Measurements from ENCODE around the gene ZNF234.
"Not testable (repeated sequence)": the region's sequence is repeated elsewhere in the genome, so short reads cannot be mapped to it uniquely, and the experiment has no call there.

Gene ZNF234

DNA sequence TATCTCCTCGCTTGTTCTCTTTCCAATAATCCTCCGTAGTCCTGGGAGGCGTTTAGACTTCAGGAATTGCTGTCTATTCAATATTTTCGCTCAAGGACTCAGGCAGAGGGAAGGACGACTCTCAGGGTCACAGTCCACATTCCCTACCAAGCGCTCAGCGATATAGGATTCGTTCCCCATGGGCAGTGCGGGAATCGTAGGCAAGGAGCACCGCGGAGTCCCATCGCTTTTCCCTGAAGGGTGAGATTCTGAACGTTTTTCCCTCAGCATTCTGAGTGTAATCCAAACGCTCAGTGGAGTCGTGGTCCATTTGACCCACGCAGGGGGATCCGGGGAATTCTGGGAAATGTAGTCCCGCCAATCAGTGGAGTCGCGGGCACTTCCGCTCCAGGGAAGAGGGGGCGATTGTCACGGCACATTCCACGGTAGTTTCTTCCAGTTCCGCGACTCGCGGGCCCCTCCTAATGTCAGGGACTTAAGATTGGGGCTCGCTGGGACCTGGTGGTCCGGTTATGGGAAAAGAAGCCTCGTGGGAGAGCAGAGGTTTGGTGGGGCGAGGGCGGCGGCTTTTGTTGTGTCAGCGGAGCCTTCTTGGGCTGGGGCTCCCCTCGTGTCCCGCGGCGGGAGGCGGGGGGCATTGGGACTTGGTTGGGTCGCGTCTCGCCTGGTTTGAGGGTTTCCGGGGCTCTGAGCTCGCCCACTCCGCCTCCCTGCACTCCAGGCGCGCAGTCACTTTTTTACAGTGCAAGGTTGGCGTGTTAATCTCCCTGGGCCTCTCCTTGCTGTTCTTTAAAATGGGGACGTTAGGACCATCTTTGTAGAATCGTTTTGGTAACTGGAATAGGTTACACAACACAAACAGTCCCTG, at the start of gene ZNF234:
Gene ZNF234 (plus strand): TSS at position 364 of the 868 bp plus-strand sequence. CDS start 3,079 bp downstream, outside the sequence.
- peak; percentile 24 for DNase-seq

DNA sequence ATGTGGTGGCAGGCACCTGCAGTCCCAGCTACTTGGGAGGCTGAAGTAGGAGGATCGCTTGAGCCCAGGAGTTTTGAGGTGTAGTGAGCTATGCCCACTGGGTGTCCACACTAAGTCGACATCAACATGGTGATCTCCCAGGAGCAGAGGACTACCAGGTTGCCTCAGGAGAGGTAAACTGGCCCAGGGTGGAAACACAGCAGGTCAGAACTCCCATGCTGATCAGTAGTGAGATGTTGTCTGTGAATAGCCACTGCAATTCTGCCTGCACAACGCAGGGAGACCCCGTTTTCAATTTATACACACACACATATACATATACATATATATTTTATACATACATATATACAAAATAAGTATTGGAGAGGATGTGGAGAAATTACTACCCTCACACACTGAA, 49.2 kb upstream of the ZNF234 start:
- no peak for DNase-seq

DNA sequence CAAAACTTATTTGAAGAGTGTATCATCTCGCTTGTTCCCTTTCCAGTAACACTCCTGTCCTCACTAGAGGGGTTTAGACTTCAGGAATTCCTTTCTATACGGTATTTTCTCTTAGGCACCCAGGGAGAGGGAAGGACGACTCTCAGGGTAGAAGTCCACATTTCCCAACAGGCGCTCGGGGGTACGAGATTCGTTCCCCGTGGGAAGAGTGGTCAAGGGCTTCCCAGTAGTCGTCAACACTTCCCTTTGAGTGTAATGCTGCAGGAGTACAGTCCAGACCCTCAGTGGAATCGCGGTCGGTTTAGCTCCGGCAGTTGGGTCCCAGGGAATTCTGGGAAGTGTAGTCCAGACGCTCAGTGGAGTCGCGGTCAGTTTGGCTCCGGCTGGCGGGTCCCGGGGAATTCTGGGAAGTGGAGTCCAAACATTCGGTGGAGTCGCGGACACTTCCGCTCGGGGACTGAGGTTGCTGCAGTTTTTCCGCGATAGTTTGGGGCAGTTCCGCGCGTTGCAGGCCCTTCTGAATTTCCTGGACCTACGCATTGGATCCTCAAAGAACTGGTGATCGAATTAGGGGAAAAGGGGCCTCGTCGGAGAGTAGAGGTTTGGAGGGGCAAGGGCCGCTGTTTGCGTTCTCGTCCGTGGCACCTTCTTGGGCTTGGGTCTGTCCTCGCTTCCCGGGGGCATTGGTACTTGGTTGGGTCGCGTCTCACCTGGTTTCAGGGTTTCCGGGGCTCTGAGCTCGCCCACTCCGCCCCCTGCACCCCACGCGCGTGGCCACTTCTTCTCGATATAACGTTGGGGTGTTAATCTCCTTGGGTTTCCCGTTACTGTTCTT, 47.2 kb upstream of the ZNF234 start, which contains the start of gene ZNF224:
Gene ZNF224 (plus strand): TSS at position 431 of the 835 bp plus-strand sequence. CDS start 3,513 bp downstream, outside the sequence.
- DNase-seq: peak; percentile 79

DNA sequence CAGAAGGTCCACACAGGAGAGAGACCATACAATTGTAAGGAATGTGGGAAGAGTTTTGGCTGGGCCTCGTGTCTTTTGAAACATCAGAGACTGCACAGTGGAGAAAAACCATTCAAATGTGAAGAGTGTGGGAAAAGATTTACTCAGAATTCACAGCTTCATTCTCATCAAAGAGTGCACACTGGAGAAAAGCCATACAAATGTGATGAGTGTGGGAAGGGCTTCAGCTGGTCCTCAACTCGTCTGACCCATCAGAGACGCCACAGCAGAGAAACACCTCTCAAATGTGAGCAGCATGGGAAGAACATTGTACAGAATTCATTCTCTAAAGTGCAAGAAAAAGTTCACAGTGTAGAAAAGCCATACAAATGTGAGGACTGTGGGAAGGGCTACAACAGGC, 33.6 kb upstream of the ZNF234 start:
- no peak for DNase-seq

DNA sequence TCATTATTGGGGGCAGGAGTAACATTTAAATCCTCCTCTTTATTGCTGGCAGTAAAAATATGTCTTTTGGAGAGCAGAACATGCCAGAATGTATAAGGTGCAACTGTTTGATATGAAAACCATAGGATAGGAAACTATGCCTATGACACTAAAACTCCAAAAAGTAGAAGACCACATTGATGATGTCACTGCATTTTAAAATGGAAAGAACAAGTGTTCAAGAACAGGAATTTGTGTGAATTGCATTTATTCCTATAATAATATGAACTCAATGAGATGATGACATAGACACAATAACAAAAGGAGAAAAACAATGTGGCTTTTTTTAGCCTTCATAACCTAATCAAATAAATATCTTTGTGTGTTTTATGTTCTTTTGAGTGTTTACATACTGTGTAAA, 31.9 kb upstream of the ZNF234 start:
- DNase-seq: no peak

DNA sequence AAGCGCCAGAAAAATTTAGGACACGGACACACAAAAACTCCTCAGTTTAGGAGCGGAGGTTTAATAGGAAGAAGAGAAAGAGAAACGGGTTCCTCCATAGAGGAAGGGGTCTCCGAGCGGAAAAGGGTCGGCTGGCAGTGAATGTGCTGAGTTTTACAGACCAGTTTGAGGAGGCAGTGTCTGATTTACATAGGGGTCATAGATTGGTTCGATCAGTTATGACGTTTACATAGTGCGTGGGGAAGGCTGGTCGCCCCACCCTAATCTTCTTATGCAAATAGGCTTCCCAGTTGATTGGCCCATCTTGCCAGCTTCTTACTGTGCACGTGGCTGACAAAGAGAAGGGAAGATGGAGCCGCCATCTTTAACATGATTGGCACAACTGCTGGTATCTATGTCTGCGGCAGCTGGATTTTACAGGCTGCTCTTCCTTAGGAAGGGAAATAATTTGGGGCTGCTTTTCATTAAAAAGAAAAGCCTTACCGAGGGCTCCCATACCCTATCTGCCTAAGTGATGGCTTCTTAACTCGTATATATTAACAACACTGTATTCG, 29.4 kb upstream of the ZNF234 start:
- DNase-seq: no peak

DNA sequence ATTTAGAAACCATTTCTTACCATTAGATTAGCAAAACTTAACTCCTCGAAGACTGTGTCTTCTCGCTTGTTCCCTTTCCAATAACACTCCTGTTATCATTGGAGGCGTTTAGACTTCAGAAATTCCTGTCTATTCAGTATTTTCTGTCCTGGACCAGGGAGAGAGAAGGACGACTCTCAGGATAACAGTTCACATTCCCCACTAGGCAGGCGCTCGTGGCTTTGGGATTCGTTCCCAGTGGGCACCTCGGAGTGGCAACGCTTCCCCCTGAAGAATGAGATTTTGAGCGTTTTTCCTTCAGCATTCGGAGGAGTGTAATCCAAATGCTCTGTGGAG, 28.6 kb upstream of the ZNF234 start:
- no peak for DNase-seq

DNA sequence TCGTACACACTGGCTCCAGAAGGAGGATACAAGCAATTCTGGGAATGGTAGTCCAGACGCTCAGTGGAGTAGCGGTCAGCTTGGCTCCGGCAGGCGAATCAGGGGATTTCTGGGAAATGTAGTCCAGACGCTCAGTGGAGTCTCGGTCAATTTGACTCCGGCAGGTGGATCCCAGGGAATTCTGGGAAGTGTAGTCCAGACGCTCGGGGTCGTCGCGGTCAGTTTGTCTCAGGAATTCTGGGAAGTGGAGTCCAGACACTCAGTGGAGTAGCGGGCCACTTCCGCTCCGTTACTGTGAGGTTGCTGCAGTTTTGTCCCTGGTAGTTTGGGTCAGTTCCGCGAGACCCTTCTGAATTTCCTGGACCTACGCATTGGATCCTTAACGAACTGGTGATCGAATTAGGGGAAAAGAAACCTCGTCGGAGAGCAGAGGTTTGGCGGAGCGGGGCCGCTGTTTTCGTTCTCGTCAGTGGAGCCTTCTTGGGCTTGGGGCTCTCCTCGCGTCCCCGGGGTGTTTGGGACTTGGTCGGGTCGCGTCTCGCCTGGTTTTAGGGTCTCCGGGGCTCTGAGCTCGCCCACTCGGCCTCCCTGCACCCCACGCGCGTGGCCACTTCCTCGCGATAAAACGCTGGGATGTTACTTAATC, 28.1 kb upstream of the ZNF234 start, which contains the start of gene ZNF225:
Gene ZNF225 (plus strand): TSS at position 262 of the 646 bp plus-strand sequence. CDS start 2,429 bp downstream, outside the sequence.
- DNase-seq: peak; percentile 92

DNA sequence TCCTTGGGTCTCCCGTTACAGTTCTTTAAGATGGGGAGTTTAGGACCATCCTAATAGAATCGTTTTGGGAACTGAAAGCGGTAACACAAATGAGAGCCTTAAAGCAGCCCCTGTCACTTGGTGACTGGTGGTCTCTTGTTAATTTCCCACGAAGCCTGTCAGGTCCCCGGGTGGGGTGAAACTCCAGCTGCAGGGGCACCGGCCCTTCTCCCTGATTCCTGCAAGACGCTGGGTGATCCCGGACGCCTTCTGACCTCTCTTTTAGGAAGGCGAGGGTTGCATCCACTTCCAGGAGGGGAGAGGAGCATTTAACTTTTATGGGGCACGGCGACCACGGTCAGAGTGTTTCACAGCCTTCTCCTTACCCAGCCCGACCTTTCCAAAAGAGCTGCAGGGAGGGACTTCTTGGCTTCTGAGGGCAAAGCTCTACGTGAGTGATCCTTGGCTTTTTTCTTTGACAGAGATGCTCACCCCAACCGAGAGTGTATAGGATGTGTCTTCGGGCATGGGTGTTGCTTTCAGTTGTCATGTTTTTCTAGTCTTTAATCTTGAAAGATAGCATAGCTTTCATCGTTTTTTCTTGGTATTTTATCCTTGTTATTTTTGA, 27.5 kb upstream of the ZNF234 start:
- DNase-seq: no peak

DNA sequence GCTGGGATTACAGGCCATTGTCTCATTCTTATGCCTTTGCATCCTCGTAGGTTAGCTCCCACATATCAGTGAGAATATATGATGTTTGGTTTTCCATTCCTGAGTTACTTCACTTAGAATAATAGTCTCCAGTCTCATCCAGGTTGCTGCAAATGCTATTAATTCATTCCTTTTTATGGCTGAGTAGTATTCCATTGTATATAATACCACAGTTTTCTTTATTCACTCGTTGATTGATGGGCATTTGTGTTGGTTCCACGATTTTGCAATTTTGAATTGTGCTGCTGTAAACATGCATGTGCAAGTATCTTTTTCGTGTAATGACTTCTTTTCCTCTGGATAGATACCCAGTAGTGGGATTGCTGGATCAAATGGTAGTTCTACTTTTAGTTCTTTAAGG, 20.2 kb upstream of the ZNF234 start:
- not testable (repeated sequence) for DNase-seq

DNA sequence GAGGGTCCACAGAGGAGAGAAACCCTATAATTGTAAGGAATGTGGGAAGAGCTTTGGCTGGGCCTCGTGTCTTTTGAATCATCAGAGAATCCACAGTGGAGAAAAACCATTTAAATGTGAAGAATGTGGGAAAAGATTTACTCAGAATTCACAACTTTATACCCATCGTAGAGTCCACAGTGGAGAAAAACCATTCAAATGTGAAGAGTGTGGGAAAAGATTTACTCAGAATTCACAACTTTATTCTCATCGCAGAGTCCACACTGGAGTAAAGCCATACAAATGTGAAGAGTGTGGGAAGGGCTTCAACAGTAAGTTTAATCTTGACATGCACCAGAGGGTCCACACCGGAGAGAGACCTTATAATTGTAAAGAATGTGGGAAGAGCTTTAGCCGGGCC, 9.4 kb upstream of the ZNF234 start:
- DNase-seq: no peak

DNA sequence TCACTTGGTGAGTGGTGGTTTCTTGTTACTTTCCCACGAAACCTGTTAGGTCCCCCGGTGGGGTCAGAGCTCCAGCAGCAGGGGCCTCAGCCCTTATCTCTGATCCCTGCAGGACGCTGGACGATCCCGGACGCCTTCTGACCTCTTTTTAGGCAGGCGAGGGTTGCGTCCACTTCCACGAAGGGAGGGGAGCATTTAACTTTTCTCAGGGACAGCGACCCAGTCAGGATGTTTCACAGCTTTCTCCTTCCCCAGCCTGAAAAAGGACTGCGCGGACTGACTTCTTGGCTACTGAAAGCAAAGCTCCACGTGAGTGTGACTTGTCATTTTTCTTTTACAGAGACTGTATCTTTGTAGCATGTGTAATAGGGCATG, 692 bp downstream of the ZNF234 start:
- no peak for DNase-seq

DNA sequence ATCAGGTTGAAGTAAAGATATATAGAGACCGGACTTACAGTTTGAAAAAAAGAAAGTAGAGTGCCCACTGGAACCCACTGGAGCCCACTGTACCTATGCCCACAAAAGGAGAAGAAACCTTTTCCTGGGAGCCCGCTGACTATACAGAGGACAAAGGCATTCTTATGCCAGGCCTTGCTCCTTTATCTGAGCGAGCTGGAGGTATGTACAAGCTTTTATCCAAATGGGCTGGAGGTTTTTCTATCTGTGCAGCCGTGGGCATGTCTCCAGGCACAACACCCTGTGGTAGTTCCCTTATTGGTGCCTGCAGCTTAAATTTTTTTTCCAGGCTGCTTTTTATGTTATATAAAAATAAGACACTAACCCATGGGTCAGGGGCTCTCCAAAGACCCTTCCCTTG, 8.4 kb downstream of the ZNF234 start:
- no peak for DNase-seq

DNA sequence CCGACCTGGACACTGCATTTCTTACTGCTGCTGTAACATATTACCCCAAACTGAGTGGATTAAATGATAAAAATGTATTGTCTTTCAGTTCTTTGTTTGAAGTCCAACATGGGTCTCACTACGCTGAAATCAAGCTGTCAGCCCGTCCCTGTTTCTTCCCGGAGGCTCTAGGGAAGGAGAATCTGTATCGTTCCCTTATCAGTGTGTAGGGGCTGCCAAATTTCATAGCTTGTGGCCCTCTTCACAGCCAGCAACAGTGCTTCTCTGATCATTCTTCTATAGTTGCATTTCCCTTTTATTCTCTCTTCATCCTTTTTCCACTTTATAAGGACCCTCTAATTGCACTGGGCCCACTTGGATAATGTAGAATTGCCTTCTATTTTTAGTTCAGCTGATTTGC, 10.1 kb downstream of the ZNF234 start:
- DNase-seq: no peak

DNA sequence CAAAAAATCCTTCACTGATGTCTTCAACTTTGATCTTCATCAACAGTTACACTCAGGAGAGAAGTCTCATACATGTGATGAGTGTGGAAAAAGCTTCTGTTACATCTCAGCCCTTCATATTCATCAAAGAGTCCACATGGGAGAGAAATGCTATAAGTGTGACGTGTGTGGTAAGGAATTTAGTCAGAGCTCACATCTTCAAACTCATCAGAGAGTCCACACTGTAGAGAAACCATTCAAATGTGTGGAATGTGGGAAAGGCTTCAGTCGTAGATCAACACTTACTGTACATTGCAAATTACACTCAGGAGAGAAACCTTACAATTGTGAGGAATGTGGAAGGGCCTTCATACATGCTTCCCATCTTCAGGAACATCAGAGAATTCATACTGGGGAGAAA, 15.1 kb downstream of the ZNF234 start:
- no peak for DNase-seq

DNA sequence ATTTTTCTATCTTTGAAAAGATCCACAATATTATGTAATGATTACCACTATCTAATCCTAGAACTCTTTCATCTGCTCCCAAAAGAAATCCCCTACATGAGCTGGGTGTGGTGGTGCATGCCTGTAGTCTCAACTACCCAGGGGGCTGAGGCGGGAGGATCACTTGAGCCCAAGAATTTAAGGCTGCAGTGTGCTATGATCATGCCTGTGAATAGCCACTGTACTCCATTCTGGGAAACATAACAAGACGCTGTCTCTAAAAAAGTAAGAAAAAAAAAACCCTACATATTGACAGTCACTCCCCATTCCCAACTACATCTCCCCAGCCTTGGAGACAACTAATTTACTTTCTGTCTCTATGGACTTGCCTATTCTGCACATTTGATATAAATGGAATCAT, 22.4 kb downstream of the ZNF234 start:
- DNase-seq: no peak

DNA sequence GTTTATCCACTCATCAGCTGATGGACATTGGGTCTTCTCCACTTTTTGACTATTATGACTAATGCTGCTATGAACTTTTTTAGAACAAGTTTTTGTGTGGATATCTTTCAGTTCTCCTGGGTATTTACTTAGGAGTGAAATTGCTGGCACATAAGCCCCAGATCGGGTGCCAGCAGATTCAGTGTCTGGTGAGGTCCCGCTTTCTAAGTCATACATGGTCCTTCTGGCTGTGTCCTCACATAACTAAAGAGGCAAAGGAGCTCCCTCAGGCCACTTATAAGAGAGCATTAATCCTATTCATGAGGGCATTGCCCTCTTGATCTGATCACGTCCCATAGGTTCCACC, 22.9 kb downstream of the ZNF234 start:
- DNase-seq: no peak

DNA sequence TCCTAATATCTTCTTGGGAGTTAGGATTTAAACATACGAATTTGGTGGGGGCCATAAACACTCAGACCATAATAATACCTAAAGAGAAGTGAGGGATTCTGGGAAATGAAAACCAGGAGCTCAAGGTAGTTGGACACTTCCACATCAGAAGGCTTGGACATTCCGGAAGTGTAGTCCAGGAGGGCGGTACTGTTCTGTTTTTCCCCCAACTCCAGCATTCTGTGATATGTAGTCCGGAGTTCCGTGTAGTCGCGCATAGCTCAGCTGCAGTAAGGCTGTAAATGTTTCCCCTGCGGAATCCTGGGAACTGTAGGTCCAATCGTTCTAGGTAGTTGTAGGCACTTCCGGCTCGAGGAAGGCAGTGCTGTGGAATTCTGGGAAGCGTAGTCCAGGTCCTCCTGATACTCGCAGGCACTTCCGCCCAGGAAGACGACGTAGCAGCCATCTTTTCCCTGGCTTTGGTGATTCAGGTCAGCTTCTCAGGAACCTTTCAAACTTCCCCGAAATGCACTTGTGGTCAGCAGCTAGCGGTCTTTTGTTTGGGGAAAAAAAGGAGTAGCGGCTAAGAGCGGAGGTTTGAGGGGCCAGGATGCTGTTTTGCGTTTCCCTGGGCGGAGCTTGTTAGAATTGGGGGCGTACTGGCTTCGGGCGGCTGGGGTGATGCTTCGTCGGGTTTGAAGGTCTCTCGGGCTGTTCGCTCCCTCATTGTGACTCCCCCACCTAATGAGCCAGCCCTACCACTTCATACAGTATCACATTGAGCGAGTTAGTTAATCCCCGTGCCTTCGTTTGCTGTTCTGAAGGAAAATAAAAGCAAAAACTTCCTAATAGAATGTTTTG, 23.5 kb downstream of the ZNF234 start, which contains the start of gene ZNF226:
Gene ZNF226 (plus strand): TSS at position 428 of the 840 bp plus-strand sequence. CDS start 4,981 bp downstream, outside the sequence.
- DNase-seq: peak; percentile 89

DNA sequence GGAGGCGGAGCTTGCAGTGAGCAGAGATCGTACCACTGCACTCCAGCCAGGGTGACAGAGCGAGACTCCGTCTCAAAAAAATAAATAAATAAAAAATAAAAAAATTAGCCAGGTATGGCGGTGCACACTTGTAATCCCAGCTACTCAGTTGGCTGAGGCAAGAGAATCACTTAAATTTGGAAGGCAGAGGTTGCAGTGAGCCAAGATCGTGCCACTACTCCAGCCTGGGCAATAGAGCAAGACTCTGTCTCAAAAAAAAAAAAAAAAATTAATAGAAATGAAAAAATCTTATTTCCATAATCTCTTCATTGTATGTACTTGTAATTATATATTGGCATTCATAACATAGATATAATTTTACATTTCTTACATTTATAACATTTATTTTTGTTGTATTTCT, 29.3 kb downstream of the ZNF234 start:
- DNase-seq: not testable (repeated sequence)

DNA sequence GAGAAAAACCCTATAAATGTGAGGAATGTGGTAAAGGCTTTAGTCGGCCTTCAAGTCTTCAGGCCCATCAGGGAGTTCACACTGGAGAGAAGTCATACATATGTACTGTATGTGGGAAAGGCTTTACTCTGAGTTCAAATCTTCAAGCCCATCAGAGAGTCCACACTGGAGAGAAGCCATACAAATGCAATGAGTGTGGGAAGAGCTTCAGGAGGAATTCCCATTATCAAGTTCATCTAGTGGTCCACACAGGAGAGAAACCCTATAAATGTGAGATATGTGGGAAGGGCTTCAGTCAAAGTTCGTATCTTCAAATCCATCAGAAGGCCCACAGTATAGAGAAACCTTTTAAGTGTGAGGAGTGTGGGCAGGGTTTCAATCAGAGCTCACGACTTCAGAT, 35.2 kb downstream of the ZNF234 start:
- DNase-seq: no peak

DNA sequence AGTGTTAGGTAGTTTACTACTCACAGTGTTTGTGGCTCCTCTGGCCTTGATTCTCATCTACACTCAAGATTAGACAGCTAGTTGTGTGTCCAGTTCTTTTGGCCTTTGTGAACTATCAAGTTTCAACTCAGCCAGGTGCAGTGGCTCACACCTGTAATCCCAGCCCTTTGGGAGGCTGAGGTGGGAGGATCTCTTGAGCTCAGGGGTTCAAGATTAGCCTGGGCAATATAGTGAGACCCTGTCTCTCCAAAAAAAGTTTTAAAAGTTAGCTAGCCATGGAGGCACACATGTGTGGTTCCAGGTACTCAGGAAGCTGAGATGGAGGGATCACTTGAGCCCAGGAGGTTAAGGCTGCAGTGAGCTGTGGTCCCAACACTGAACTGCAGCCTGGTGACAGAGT, 39.6 kb downstream of the ZNF234 start:
- no peak for DNase-seq

DNA sequence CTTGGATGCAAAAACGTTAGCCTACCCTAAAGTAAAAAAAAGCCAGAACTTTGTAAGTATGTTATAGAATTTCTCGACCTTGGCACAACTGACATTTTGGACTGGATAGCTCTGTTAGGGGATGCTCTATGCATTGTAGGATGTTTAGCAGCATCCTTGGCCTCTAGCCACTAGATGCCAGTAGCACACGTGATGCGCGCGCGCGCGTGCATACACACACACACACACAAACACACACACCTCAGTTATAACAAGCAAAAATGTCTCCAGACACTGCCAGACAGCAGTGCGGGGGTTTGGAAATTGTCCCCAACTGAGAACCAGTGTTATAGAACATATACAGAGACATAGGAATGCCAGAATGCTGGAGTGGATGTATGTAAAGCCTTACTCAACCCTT, 40.8 kb downstream of the ZNF234 start:
- no peak for DNase-seq

Measured in NCI-H1436 (cell line).